Measurements from ENCODE around the gene GMCL2. TPM values are rescaled to one million over a fixed set of nuclear protein-coding genes. Genes with fewer than 3 reads are reported as not detected.

GMCL2 gene
- total and polyA plus RNA-seq, 2 experiments from 2014 or later: 0.07 TPM; not detected in 1

GRCh38 chr5:178206166-178207101 is 19.3 kb upstream of the GMCL2 start:
- Mint-ChIP-seq H3K36me3 (ENCODE audit: low read depth) (peaks cover 66% of the 10 kb centered on the region), H3K4me3 (peak overlapping the region; percentile 90), H3K4me1 (peaks cover 38% of the 10 kb centered on the region), H3K27ac (peak overlapping the region; percentile 50), H3K27me3 (ENCODE audit: insufficient read depth, low read depth, poor library complexity) (peaks cover 37% of the 10 kb centered on the region), H3K9me3 (peaks cover 8% of the 10 kb centered on the region)
- Histone ChIP-seq H3K27ac (ENCODE audit: low read depth) (peak overlapping the region; percentile 84), H3K27me3 (ENCODE audit: insufficient read depth) (no peaks in the 10 kb centered on the region), H4K20me1 (replicated peaks; ENCODE audit: insufficient read depth) (peaks cover 59% of the 10 kb centered on the region), H3K4me3 (peak overlapping the region; percentile 100), H3K36me3 (ENCODE audit: insufficient read depth) (peaks cover 59% of the 10 kb centered on the region), H3K4me2 (peak overlapping the region; percentile 99), H3K79me2 (replicated peaks; ENCODE audit: insufficient read depth) (peaks cover 56% of the 10 kb centered on the region), H3K9me2 (ENCODE audit: insufficient read depth) (no peaks in the 10 kb centered on the region), H2AFZ (no peak overlapping the region), H3F3A (replicated peaks; ENCODE audit: low read depth) (peaks cover 61% of the 10 kb centered on the region), H3K4me1 (ENCODE audit: insufficient read depth) (peaks cover 23% of the 10 kb centered on the region)
- ATAC-seq (no peak), DNase-seq (ENCODE audit: low spot score) (no peak)
- TF ChIP-seq ZNF114 (CRISPR knock-in tag; IDR thresholded peaks at IDR 0.05) (no peak), STAT1 (IDR thresholded peaks at IDR 0.05; ENCODE audit: unreplicated experiment) (no peak), JUNB (IDR thresholded peaks at IDR 0.05; ENCODE audit: unreplicated experiment) (no peak), EZH2phosphoT487 (IDR thresholded peaks at IDR 0.05; ENCODE audit: unreplicated experiment) (no peak), ETS1 (IDR thresholded peaks at IDR 0.05) (no peak), ZNF331 (CRISPR knock-in tag; IDR thresholded peaks at IDR 0.05; ENCODE audit: low read depth) (no peak)
- TF ChIP-seq, protein P1, sequence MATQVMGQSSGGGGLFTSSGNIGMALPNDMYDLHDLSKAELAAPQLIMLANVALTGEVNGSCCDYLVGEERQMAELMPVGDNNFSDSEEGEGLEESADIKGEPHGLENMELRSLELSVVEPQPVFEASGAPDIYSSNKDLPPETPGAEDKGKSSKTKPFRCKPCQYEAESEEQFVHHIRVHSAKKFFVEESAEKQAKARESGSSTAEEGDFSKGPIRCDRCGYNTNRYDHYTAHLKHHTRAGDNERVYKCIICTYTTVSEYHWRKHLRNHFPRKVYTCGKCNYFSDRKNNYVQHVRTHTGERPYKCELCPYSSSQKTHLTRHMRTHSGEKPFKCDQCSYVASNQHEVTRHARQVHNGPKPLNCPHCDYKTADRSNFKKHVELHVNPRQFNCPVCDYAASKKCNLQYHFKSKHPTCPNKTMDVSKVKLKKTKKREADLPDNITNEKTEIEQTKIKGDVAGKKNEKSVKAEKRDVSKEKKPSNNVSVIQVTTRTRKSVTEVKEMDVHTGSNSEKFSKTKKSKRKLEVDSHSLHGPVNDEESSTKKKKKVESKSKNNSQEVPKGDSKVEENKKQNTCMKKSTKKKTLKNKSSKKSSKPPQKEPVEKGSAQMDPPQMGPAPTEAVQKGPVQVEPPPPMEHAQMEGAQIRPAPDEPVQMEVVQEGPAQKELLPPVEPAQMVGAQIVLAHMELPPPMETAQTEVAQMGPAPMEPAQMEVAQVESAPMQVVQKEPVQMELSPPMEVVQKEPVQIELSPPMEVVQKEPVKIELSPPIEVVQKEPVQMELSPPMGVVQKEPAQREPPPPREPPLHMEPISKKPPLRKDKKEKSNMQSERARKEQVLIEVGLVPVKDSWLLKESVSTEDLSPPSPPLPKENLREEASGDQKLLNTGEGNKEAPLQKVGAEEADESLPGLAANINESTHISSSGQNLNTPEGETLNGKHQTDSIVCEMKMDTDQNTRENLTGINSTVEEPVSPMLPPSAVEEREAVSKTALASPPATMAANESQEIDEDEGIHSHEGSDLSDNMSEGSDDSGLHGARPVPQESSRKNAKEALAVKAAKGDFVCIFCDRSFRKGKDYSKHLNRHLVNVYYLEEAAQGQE (IDR thresholded peaks at IDR 0.05; ENCODE audit: unreplicated experiment): no peak
- TF ChIP-seq, protein P2, sequence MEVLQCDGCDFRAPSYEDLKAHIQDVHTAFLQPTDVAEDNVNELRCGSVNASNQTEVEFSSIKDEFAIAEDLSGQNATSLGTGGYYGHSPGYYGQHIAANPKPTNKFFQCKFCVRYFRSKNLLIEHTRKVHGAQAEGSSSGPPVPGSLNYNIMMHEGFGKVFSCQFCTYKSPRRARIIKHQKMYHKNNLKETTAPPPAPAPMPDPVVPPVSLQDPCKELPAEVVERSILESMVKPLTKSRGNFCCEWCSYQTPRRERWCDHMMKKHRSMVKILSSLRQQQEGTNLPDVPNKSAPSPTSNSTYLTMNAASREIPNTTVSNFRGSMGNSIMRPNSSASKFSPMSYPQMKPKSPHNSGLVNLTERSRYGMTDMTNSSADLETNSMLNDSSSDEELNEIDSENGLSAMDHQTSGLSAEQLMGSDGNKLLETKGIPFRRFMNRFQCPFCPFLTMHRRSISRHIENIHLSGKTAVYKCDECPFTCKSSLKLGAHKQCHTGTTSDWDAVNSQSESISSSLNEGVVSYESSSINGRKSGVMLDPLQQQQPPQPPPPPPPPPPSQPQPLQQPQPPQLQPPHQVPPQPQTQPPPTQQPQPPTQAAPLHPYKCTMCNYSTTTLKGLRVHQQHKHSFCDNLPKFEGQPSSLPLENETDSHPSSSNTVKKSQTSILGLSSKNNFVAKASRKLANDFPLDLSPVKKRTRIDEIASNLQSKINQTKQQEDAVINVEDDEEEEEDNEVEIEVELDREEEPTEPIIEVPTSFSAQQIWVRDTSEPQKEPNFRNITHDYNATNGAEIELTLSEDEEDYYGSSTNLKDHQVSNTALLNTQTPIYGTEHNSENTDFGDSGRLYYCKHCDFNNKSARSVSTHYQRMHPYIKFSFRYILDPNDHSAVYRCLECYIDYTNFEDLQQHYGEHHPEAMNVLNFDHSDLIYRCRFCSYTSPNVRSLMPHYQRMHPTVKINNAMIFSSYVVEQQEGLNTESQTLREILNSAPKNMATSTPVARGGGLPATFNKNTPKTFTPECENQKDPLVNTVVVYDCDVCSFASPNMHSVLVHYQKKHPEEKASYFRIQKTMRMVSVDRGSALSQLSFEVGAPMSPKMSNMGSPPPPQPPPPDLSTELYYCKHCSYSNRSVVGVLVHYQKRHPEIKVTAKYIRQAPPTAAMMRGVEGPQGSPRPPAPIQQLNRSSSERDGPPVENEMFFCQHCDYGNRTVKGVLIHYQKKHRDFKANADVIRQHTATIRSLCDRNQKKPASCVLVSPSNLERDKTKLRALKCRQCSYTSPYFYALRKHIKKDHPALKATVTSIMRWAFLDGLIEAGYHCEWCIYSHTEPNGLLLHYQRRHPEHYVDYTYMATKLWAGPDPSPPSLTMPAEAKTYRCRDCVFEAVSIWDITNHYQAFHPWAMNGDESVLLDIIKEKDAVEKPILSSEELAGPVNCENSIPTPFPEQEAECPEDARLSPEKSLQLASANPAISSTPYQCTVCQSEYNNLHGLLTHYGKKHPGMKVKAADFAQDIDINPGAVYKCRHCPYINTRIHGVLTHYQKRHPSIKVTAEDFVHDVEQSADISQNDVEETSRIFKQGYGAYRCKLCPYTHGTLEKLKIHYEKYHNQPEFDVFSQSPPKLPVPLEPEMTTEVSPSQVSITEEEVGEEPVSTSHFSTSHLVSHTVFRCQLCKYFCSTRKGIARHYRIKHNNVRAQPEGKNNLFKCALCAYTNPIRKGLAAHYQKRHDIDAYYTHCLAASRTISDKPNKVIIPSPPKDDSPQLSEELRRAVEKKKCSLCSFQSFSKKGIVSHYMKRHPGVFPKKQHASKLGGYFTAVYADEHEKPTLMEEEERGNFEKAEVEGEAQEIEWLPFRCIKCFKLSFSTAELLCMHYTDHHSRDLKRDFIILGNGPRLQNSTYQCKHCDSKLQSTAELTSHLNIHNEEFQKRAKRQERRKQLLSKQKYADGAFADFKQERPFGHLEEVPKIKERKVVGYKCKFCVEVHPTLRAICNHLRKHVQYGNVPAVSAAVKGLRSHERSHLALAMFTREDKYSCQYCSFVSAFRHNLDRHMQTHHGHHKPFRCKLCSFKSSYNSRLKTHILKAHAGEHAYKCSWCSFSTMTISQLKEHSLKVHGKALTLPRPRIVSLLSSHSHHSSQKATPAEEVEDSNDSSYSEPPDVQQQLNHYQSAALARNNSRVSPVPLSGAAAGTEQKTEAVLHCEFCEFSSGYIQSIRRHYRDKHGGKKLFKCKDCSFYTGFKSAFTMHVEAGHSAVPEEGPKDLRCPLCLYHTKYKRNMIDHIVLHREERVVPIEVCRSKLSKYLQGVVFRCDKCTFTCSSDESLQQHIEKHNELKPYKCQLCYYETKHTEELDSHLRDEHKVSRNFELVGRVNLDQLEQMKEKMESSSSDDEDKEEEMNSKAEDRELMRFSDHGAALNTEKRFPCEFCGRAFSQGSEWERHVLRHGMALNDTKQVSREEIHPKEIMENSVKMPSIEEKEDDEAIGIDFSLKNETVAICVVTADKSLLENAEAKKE (CRISPR knock-in tag; IDR thresholded peaks at IDR 0.05): no peak

Data from GM23338 (cell line).